ENCODE data around the gene CLEC6A. TPM values are rescaled to one million over a fixed set of nuclear protein-coding genes. Genes with fewer than 3 reads are reported as not detected.
"Not testable (repeated sequence)": the region's sequence is repeated elsewhere in the genome, so short reads cannot be mapped to it uniquely, and the experiment has no call there.

The CLEC6A gene
- total RNA-seq, 4 donors from 2014 or later = not detected

DNA sequence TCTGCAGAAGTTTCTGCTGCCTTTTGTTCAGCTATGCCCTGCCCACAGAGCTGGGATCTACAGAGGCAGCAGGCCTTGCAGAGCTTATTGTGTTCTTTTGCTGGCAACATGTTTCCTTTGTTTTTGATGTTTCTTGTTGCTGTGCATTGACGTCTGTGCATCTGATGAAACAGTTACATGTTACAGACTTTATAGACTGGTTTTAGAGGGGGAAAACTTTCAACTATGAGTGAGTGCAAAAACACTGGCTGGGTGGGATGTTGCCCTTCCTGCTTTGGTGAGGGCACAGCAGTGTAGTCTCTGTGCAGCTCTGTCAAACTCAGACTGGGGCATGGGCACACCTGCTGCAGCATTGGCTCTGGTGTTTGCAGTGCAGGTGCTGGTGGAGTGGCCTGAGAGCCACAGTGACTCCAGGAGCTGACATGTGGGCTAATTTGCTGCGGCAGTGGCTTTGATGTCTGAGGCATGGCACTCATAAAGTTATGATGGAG, 26.9 kb downstream of the CLEC6A start:
- no peaks in the 10 kb centered on the region for H3K9me3 ChIP-seq
- no peak overlapping the region for H3K27ac ChIP-seq
- no CpG with 5 or more reads among the region's 2 CpGs for WGBS
- no peaks in the 10 kb centered on the region for H3K36me3 ChIP-seq
- no peak for TF ChIP-seq POLR2A (IDR thresholded peaks at IDR 0.05)
- TF ChIP-seq EP300 (IDR thresholded peaks at IDR 0.05) = no peak
- TF ChIP-seq POLR2AphosphoS5 (IDR thresholded peaks at IDR 0.05) = no peak
- TF ChIP-seq, protein P1, sequence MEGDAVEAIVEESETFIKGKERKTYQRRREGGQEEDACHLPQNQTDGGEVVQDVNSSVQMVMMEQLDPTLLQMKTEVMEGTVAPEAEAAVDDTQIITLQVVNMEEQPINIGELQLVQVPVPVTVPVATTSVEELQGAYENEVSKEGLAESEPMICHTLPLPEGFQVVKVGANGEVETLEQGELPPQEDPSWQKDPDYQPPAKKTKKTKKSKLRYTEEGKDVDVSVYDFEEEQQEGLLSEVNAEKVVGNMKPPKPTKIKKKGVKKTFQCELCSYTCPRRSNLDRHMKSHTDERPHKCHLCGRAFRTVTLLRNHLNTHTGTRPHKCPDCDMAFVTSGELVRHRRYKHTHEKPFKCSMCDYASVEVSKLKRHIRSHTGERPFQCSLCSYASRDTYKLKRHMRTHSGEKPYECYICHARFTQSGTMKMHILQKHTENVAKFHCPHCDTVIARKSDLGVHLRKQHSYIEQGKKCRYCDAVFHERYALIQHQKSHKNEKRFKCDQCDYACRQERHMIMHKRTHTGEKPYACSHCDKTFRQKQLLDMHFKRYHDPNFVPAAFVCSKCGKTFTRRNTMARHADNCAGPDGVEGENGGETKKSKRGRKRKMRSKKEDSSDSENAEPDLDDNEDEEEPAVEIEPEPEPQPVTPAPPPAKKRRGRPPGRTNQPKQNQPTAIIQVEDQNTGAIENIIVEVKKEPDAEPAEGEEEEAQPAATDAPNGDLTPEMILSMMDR (IDR thresholded peaks at IDR 0.05) = no peak
- DNase-seq (ENCODE audit: low spot score in 2 of 2) = no peak
- no peak overlapping the region for H3K4me3 ChIP-seq
- no peaks in the 10 kb centered on the region for H3K27me3 ChIP-seq
- no peaks in the 10 kb centered on the region for H3K4me1 ChIP-seq

DNA sequence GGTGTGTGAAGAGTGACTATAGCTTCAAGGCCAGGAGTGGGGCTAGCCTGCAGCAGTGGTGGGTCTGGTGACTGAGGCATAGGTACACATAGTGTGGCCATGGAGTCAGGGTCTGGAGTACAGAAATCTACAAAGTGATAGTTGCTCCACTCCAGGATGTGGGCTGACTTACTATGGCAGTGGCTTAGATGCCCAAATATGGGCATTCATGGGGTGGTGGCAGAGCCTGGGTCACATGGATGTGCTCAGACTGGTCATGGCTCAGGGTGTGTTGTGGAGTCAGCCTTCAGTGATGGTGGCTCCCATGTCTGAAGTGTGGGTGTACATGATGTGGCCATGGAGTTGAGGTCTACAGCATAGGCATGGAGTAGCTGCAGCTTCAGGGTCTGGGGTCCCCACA, 27.3 kb downstream of the CLEC6A start:
- no peak for TF ChIP-seq POLR2AphosphoS5 (IDR thresholded peaks at IDR 0.05)
- TF ChIP-seq POLR2A (IDR thresholded peaks at IDR 0.05) = no peak
- no peaks in the 10 kb centered on the region for H3K4me1 ChIP-seq
- H3K27me3 ChIP-seq = no peaks in the 10 kb centered on the region
- H3K36me3 ChIP-seq = no peaks in the 10 kb centered on the region
- H3K4me3 ChIP-seq = no peak overlapping the region
- DNase-seq (ENCODE audit: low spot score in 2 of 2) = no peak
- H3K27ac ChIP-seq = no peak overlapping the region
- H3K9me3 ChIP-seq = no peaks in the 10 kb centered on the region

DNA sequence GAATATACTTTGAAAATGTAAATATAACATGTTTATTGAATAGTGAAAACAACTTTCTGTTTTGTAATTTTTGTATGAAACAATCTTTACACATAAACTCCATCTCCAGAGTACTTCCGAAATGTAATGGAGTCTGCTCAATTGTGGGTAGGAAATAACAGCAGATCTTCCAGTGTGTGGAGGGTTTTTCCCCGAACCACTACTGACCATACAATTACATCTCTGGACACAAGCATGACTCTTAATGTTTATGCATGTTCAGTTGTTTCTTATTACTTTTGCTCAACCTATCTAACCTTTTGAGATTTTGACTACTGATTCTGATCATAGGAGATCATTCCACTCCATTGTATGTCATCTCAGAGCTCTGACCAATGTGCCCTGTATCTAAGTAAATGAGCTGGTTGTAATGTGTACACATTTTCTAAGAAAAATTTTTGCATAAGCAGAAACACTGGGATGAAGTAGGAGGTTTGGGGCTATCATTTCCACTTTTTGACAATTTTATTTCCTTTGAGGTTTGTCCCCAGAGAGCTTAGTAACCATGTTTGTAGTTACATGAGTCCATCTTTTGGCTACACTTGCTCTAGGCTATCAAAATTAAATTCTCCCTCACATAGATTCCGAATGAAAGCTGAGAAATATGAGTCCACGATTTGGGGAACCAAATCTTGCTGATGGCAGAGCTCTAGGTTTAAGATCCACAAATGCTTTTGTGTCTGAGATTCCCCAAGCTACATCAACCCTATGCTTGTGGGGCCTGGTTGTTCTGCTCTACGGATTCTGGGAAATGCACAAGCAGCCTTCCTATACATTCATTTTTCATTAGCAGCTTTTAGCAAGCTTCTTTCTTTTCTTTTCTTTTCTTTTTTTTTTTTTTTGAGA, 36.1 kb downstream of the CLEC6A start:
- 75% methylated on average over 5 of the region's 5 CpGs for WGBS
- H3K27me3 ChIP-seq = no peaks in the 10 kb centered on the region
- no peaks in the 10 kb centered on the region for H3K4me1 ChIP-seq
- no peak overlapping the region for H3K4me3 ChIP-seq
- H3K27ac ChIP-seq = no peak overlapping the region
- no peaks in the 10 kb centered on the region for H3K36me3 ChIP-seq
- DNase-seq (ENCODE audit: low spot score in 2 of 2) = no peak
- TF ChIP-seq EP300 (IDR thresholded peaks at IDR 0.05) (no peak), POLR2A (IDR thresholded peaks at IDR 0.05) (no peak), POLR2AphosphoS5 (IDR thresholded peaks at IDR 0.05) (no peak)
- TF ChIP-seq, protein P1 (IDR thresholded peaks at IDR 0.05) = no peak
- H3K9me3 ChIP-seq = no peaks in the 10 kb centered on the region

DNA sequence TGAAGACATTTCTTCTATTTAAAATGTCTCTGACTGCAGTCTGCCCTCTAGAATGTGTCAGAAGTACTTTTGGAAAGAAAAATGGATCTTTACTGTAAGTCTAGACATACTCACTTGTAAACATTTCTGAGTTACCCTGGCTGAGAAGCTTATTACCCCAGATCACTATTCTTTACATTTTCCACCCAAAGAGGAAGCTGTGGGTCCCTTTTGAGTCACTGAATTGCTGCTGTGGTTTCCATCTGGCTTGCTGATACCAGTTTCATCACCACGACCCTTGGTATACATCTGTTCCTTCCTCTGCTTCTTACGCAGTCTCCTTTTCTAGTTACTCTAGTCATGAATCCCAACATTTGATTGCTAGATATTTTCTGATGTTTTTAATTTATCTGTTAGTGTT, 37.3 kb downstream of the CLEC6A start:
- no peak for TF ChIP-seq POLR2A (IDR thresholded peaks at IDR 0.05)
- TF ChIP-seq, protein P1 (IDR thresholded peaks at IDR 0.05) = no peak
- no peak for TF ChIP-seq POLR2AphosphoS5 (IDR thresholded peaks at IDR 0.05)
- TF ChIP-seq EP300 (IDR thresholded peaks at IDR 0.05) = no peak
- no peaks in the 10 kb centered on the region for H3K9me3 ChIP-seq
- no peaks in the 10 kb centered on the region for H3K4me1 ChIP-seq
- 31% methylated on average over 2 of the region's 2 CpGs for WGBS
- no peak for DNase-seq (ENCODE audit: low spot score in 2 of 2)
- no peaks in the 10 kb centered on the region for H3K36me3 ChIP-seq
- no peaks in the 10 kb centered on the region for H3K27me3 ChIP-seq
- no peak overlapping the region for H3K27ac ChIP-seq
- no peak overlapping the region for H3K4me3 ChIP-seq

DNA sequence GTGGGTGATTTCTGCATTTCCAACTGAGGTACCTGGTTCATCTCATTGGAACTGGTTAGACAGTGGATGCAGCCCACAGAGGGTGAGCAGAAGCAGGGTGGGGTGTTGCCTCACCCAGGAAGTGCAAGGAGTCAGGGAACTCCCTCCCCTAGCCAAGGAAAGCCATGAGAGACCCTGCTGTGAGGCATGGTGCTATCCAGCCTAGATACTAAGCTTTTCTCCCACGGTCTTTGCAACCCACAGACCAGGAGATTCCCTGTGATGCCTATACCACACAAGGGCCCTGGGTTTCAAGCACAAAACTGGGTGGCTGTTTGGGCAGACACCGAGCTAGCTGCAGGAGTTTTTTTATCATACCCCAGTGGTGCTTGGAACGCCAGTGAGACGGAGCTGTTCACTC, 39.9 kb downstream of the CLEC6A start:
- not testable (repeated sequence) for H3K36me3 ChIP-seq; H3K9me3 ChIP-seq; H3K27ac ChIP-seq; H3K27me3 ChIP-seq; H3K4me3 ChIP-seq; DNase-seq (ENCODE audit: low spot score in 2 of 2); H3K4me1 ChIP-seq
- WGBS = 70% methylated on average over 4 of the region's 4 CpGs

DNA sequence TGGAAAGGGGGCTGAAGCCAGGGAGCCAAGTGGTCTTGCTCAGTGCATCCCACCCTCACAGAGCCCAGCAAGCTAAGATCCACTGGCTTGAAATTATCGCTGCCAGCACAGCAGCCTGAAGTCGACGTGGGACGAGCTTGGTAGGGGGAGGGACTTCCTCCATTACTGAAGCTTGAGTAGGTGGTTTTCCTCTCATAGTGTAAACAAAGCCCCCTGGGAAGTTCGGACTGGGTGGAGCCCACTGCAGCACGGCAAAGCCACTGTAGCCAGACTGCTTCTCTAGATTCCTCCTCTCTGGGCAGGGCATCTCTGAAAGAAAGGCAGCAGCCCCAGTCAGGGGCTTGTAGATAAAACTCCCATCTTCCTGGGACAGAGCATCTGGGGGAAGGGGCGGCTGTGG, 40.3 kb downstream of the CLEC6A start:
- H3K4me1 ChIP-seq; H3K27me3 ChIP-seq; H3K9me3 ChIP-seq; DNase-seq (ENCODE audit: low spot score in 2 of 2); H3K27ac ChIP-seq; H3K4me3 ChIP-seq; H3K36me3 ChIP-seq: not testable (repeated sequence)
- WGBS = 50% methylated on average over 3 of the region's 7 CpGs
